ENCODE results near the gene ASPG. TPM values are rescaled to one million over a fixed set of nuclear protein-coding genes. Genes with fewer than 3 reads are reported as not detected.
A peak's percentile ranks its signal among the peaks of the same experiment; 100 is the strongest.

The ASPG gene
- total and polyA plus RNA-seq, 4 experiments from 2014 or later = not detected

- ChIA-PET POLR2A (ENCODE audit: partially characterized antibody) (no interaction called here), CTCF (ENCODE audit: partially characterized antibody) (no interaction called here)
- Mint-ChIP-seq H3K4me3 (no peak overlapping the region), H3K27ac (no peak overlapping the region), H3K36me3 (no peaks in the 10 kb centered on the region), H3K27me3 (peaks cover 1 to 6% of the 10 kb centered on the region in 2 donors), H3K9me3 (peaks cover 0 to 2% (median 0%) of the 10 kb centered on the region in 8 donors), H3K4me1 (peaks cover 3 to 5% (median 4%) of the 10 kb centered on the region in 4 donors)
- Histone ChIP-seq H3K4me1 (ENCODE audit: insufficient read depth, low read length) (peaks cover 8% of the 10 kb centered on the region), H3K36me3 (ENCODE audit: insufficient read depth, low read length) (no peaks in the 10 kb centered on the region), H3K9me3 (ENCODE audit: control insufficient read depth in 1 of 2, low read length in 2 of 2) (no peaks in the 10 kb centered on the region), H3K4me3 (ENCODE audit: low read length in 2 of 2) (no peak overlapping the region), H3K27me3 (ENCODE audit: insufficient read depth, low read length) (peaks cover 5% of the 10 kb centered on the region), H3K27ac (ENCODE audit: low read depth, low read length) (no peak overlapping the region)
- DNase-seq = no peak
- intact Hi-C loops (cut with micrococcal nuclease) = no loop called here
Observed at GRCh38 chr14:104090071-104090748, 4.7 kb downstream of the ASPG start.

DNA sequence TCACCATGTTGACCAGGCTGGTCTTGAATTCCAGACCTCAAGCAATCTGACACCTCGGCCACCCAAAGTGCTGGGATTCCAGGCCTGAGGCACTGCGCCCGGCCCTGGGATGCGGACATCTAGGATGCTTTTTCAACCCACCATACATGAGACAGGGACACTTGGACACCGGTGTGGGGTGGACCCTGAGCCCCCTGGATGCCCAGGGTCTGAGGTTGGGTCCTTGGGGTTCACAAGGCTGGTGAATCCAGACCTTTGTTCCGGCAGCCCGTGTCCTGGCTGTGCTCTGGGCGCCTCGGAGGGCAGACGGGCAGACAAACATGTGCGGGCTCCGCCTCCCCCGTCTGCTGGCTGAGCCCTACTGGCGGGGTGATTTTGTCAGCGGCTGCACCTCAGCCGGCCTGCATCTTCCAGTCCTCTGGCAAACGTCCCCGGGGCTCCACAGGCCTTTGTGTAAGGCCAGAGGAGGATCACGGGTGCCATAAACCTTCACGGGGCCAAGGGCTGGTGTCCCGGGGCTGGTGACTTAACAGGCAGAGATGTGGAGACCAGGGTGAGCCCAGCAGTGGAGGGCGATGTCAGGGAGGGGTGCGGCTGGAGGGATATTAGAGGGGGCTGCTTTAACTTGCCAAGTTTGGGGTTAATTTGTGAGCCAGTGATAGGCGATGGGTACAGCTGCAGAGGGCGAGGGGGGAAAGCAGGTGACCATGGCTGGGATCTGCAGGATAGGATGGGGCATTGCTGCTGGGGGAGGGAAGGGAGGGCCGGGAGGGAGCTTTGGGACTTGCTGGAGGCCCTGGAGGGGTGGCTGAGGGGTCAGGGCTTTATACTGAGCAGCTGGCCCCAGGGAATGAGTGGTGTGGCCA lies 5.8 kb downstream of the ASPG start:
- no peak for DNase-seq
- Histone ChIP-seq H3K9me3 (ENCODE audit: control insufficient read depth in 1 of 2, low read length in 2 of 2) (no peaks in the 10 kb centered on the region), H3K36me3 (ENCODE audit: insufficient read depth, low read length) (no peaks in the 10 kb centered on the region), H3K4me3 (ENCODE audit: low read length in 2 of 2) (no peak overlapping the region), H3K27me3 (ENCODE audit: insufficient read depth, low read length) (no peaks in the 10 kb centered on the region), H3K4me1 (ENCODE audit: insufficient read depth, low read length) (peaks cover 8% of the 10 kb centered on the region), H3K27ac (ENCODE audit: low read depth, low read length) (no peak overlapping the region)
- peaks cover under 1 to 6% of the 10 kb centered on the region in 2 donors for H3K27me3 Mint-ChIP-seq
- no peak overlapping the region for H3K27ac Mint-ChIP-seq
- peaks cover 4 to 5% (median 4%) of the 10 kb centered on the region in 4 donors for H3K4me1 Mint-ChIP-seq
- no peaks in the 10 kb centered on the region for H3K36me3 Mint-ChIP-seq
- no peak overlapping the region for H3K4me3 Mint-ChIP-seq
- intact Hi-C loops (cut with micrococcal nuclease) = no loop called here
- peaks cover 0 to 2% (median 0%) of the 10 kb centered on the region in 8 donors for H3K9me3 Mint-ChIP-seq
- ChIA-PET CTCF (ENCODE audit: partially characterized antibody) (interaction anchor here (4.6 kb wide), 1 partner anchor 14 kb away, joined by 31 read pairs; no protein-coding TSS in a partner anchor), POLR2A (ENCODE audit: partially characterized antibody) (no interaction called here)

- Histone ChIP-seq H3K4me3 (ENCODE audit: low read length in 2 of 2) (no peak overlapping the region), H3K27me3 (ENCODE audit: insufficient read depth, low read length) (no peaks in the 10 kb centered on the region), H3K9me3 (ENCODE audit: control insufficient read depth in 1 of 2, low read length in 2 of 2) (no peaks in the 10 kb centered on the region), H3K36me3 (ENCODE audit: insufficient read depth, low read length) (no peaks in the 10 kb centered on the region), H3K4me1 (ENCODE audit: insufficient read depth, low read length) (peaks cover 8% of the 10 kb centered on the region), H3K27ac (ENCODE audit: low read depth, low read length) (no peak overlapping the region)
- intact Hi-C loops (cut with micrococcal nuclease) = no loop called here
- peaks cover 0 to 2% (median 0%) of the 10 kb centered on the region in 8 donors for H3K9me3 Mint-ChIP-seq
- no peak for DNase-seq
- no peak overlapping the region for H3K27ac Mint-ChIP-seq
- ChIA-PET CTCF (ENCODE audit: partially characterized antibody) (interaction anchor here (4.6 kb wide), 1 partner anchor 15 kb away, joined by 31 read pairs; no protein-coding TSS in a partner anchor), POLR2A (ENCODE audit: partially characterized antibody) (no interaction called here)
- H3K27me3 Mint-ChIP-seq = peaks cover 0 to 5% of the 10 kb centered on the region in 2 donors
- H3K36me3 Mint-ChIP-seq = no peaks in the 10 kb centered on the region
- no peak overlapping the region for H3K4me3 Mint-ChIP-seq
- peaks cover 4 to 5% (median 4%) of the 10 kb centered on the region in 4 donors for H3K4me1 Mint-ChIP-seq
Observed at GRCh38 chr14:104091927-104092771, 6.6 kb downstream of the ASPG start.

GRCh38 chr14:104092931-104093365 lies 7.4 kb downstream of the ASPG start:
- Mint-ChIP-seq H3K4me3 (no peak overlapping the region), H3K27ac (no peak overlapping the region), H3K4me1 (peaks cover 4 to 5% (median 4%) of the 10 kb centered on the region in 4 donors), H3K27me3 (peaks cover 0 to 3% of the 10 kb centered on the region in 2 donors), H3K36me3 (no peaks in the 10 kb centered on the region), H3K9me3 (no peaks in the 10 kb centered on the region)
- Histone ChIP-seq H3K4me1 (ENCODE audit: insufficient read depth, low read length) (peaks cover 8% of the 10 kb centered on the region), H3K4me3 (ENCODE audit: low read length in 2 of 2) (no peak overlapping the region), H3K27ac (ENCODE audit: low read depth, low read length) (no peak overlapping the region), H3K36me3 (ENCODE audit: insufficient read depth, low read length) (no peaks in the 10 kb centered on the region), H3K9me3 (ENCODE audit: control insufficient read depth in 1 of 2, low read length in 2 of 2) (no peaks in the 10 kb centered on the region), H3K27me3 (ENCODE audit: insufficient read depth, low read length) (no peaks in the 10 kb centered on the region)
- intact Hi-C loops (cut with micrococcal nuclease) = no loop called here
- ChIA-PET POLR2A (ENCODE audit: partially characterized antibody) (no interaction called here), CTCF (ENCODE audit: partially characterized antibody) (interaction anchor here (4.6 kb wide), 1 partner anchor 15 kb away, joined by 31 read pairs; no protein-coding TSS in a partner anchor)
- DNase-seq = no peak

GRCh38 chr14:104093366-104094055 lies 8.0 kb downstream of the ASPG start:
- H3K27ac Mint-ChIP-seq = no peak overlapping the region
- peaks cover 0 to 3% of the 10 kb centered on the region in 2 donors for H3K27me3 Mint-ChIP-seq
- ChIA-PET POLR2A (ENCODE audit: partially characterized antibody) (interaction anchor here (0.7 kb wide), 1 partner anchor 16 kb away, joined by 3 read pairs; no protein-coding TSS in a partner anchor), CTCF (ENCODE audit: partially characterized antibody) (interaction anchor here (1.0 to 4.6 kb wide), 5 partner anchors 9 to 470 kb away, joined by 3 to 31 read pairs (median 3); no protein-coding TSS in a partner anchor)
- Histone ChIP-seq H3K4me3 (ENCODE audit: low read length in 2 of 2) (no peak overlapping the region), H3K36me3 (ENCODE audit: insufficient read depth, low read length) (no peaks in the 10 kb centered on the region), H3K4me1 (ENCODE audit: insufficient read depth, low read length) (peaks cover 8% of the 10 kb centered on the region), H3K9me3 (ENCODE audit: control insufficient read depth in 1 of 2, low read length in 2 of 2) (no peaks in the 10 kb centered on the region), H3K27ac (ENCODE audit: low read depth, low read length) (no peak overlapping the region), H3K27me3 (ENCODE audit: insufficient read depth, low read length) (no peaks in the 10 kb centered on the region)
- peaks cover 4 to 5% (median 4%) of the 10 kb centered on the region in 4 donors for H3K4me1 Mint-ChIP-seq
- intact Hi-C loops (cut with micrococcal nuclease) = no loop called here
- no peak overlapping the region for H3K4me3 Mint-ChIP-seq
- peak in 1 of 5 donors; percentile 50 for DNase-seq
- H3K36me3 Mint-ChIP-seq = no peaks in the 10 kb centered on the region
- no peaks in the 10 kb centered on the region for H3K9me3 Mint-ChIP-seq

- Histone ChIP-seq H3K36me3 (ENCODE audit: insufficient read depth, low read length) (no peaks in the 10 kb centered on the region), H3K9me3 (ENCODE audit: control insufficient read depth in 1 of 2, low read length in 2 of 2) (no peaks in the 10 kb centered on the region), H3K4me1 (ENCODE audit: insufficient read depth, low read length) (peaks cover 8% of the 10 kb centered on the region), H3K27ac (ENCODE audit: low read depth, low read length) (no peak overlapping the region), H3K4me3 (ENCODE audit: low read length in 2 of 2) (no peak overlapping the region), H3K27me3 (ENCODE audit: insufficient read depth, low read length) (no peaks in the 10 kb centered on the region)
- CTCF ChIA-PET (ENCODE audit: partially characterized antibody) = interaction anchor here (1.0 to 4.6 kb wide), 5 partner anchors 10 to 470 kb away, joined by 3 to 31 read pairs (median 3); no protein-coding TSS in a partner anchor
- intact Hi-C loops (cut with micrococcal nuclease) = no loop called here
- H3K27ac Mint-ChIP-seq = no peak overlapping the region
- H3K4me1 Mint-ChIP-seq = peaks cover 4 to 5% (median 4%) of the 10 kb centered on the region in 4 donors
- POLR2A ChIA-PET (ENCODE audit: partially characterized antibody) = interaction anchor here (0.7 kb wide), 1 partner anchor 16 kb away, joined by 3 read pairs; no protein-coding TSS in a partner anchor
- H3K27me3 Mint-ChIP-seq = peaks cover 0 to 3% of the 10 kb centered on the region in 2 donors
- no peaks in the 10 kb centered on the region for H3K9me3 Mint-ChIP-seq
- no peaks in the 10 kb centered on the region for H3K36me3 Mint-ChIP-seq
- H3K4me3 Mint-ChIP-seq = peak overlapping the region in 1 of 8 donors; percentile 10
- peak in 1 of 5 donors; percentile 7 for DNase-seq
Observed at GRCh38 chr14:104094056-104094708, 8.7 kb downstream of the ASPG start.
